Islet of Langerhans (tissue), 1 donor: ENCODE measurements around the gene VAV1.
"Not testable (repeated sequence)": the region's sequence is repeated elsewhere in the genome, so short reads cannot be mapped to it uniquely, and the experiment has no call there.

Experiments used
- FAIRE-seq: peaks from one replicate; lab custom pipeline; 2011; peaks lifted over from hg19 to GRCh38; lab: Jason Lieb, UNC

VAV1 gene

GRCh38 chr19:6852001-6852400 lies 79.5 kb downstream of the VAV1 start:
- no peak for FAIRE-seq

- no peak for FAIRE-seq
Observed at GRCh38 chr19:6853868-6854267, 81.4 kb downstream of the VAV1 start.

- no peak for FAIRE-seq
Observed at GRCh38 chr19:6854758-6855157, 82.2 kb downstream of the VAV1 start.

GRCh38 chr19:6856749-6857372 lies 84.4 kb downstream of the VAV1 start:
- no peak for FAIRE-seq

- FAIRE-seq, result no peak
Observed at GRCh38 chr19:6861683-6862286, 89.3 kb downstream of the VAV1 start.

- no peak for FAIRE-seq
Observed at GRCh38 chr19:6862673-6863078, 90.2 kb downstream of the VAV1 start.

- no peak for FAIRE-seq
Observed at GRCh38 chr19:6864325-6864940, 91.9 kb downstream of the VAV1 start.

- no peak for FAIRE-seq
Observed at GRCh38 chr19:6865849-6866248, 93.3 kb downstream of the VAV1 start.

- no peak for FAIRE-seq
Observed at GRCh38 chr19:6866741-6867151, 94.2 kb downstream of the VAV1 start.

- no peak for FAIRE-seq
Observed at GRCh38 chr19:6868351-6868750, 95.8 kb downstream of the VAV1 start.

- FAIRE-seq, result not testable (repeated sequence)
Observed at GRCh38 chr19:6869151-6869882, 96.8 kb downstream of the VAV1 start.

GRCh38 chr19:6873708-6874431 lies 101.4 kb downstream of the VAV1 start:
- no peak for FAIRE-seq

GRCh38 chr19:6875218-6875617 lies 102.7 kb downstream of the VAV1 start:
- no peak for FAIRE-seq

- no peak for FAIRE-seq
Observed at GRCh38 chr19:6876748-6877147, 104.2 kb downstream of the VAV1 start.

- FAIRE-seq, result no peak
Observed at GRCh38 chr19:6877766-6878165, 105.3 kb downstream of the VAV1 start.

- FAIRE-seq, result no peak
Observed at GRCh38 chr19:6886277-6886897, 113.9 kb downstream of the VAV1 start.

- FAIRE-seq, result no peak
Observed at GRCh38 chr19:6887316-6887715, 114.8 kb downstream of the VAV1 start, which contains the start of gene ADGRE1. Gene ADGRE1 (plus strand): TSS chr19:6887579. CDS start chr19:6887609, 30 bp downstream.

- no peak for FAIRE-seq
Observed at GRCh38 chr19:6888967-6889366, 116.5 kb downstream of the VAV1 start.

- no peak for FAIRE-seq
Observed at GRCh38 chr19:6890401-6890913, 117.9 kb downstream of the VAV1 start.

GRCh38 chr19:6890938-6891337 lies 118.4 kb downstream of the VAV1 start:
- no peak for FAIRE-seq

GRCh38 chr19:6891761-6892385 lies 119.4 kb downstream of the VAV1 start:
- FAIRE-seq, result no peak
